ENCODE results near the gene GIT2. TPM values are rescaled to one million over a fixed set of nuclear protein-coding genes. Genes with fewer than 3 reads are reported as not detected.

The GIT2 gene
- total and polyA plus RNA-seq, 10 donors: 26.5 to 169 (median 121) TPM

- 88 to 93% (median 89%) methylated on average over 4 of the region's 4 CpGs for WGBS, 5 donors
- H3K27ac ChIP-seq: no peak overlapping the region
- no peaks in the 10 kb centered on the region for H3K9me3 ChIP-seq
- no peak for TF ChIP-seq CTCF (IDR thresholded peaks at IDR 0.05 in 8 of 11, conservative IDR thresholded peaks at IDR 0.05 in 3 of 11)
- TF ChIP-seq POLR2A (IDR thresholded peaks at IDR 0.05): no peak
- no peak for TF ChIP-seq POLR2AphosphoS5 (IDR thresholded peaks at IDR 0.05)
- peaks cover 0 to 40% (median 26%) of the 10 kb centered on the region in 6 donors for H3K4me1 ChIP-seq
- H3K27me3 ChIP-seq (replicated peaks in 1 of 7): no peaks in the 10 kb centered on the region
- no peak overlapping the region for H3K4me3 ChIP-seq
- DNase-seq: no peak
- H3K36me3 ChIP-seq: peaks cover 4 to 100% (median 83%) of the 10 kb centered on the region in 6 donors
- intact Hi-C loops (cut with DNase I; ENCODE audit: low total_unique reads): no loop called here
These were observed 29.6 kb downstream of the GIT2 start for GRCh38 chr12:109966546-109966945.

- Histone ChIP-seq H3K9me3 (no peaks in the 10 kb centered on the region), H3K4me3 (no peak overlapping the region), H3K27me3 (replicated peaks in 1 of 7) (no peaks in the 10 kb centered on the region), H3K4me1 (peaks cover 0 to 39% (median 26%) of the 10 kb centered on the region in 6 donors), H3K27ac (peak overlapping the region in 6 of 8 donors; percentile 2 to 62 (median 30)), H3K36me3 (peaks cover 9 to 100% (median 87%) of the 10 kb centered on the region in 6 donors)
- intact Hi-C loops (cut with DNase I; ENCODE audit: low total_unique reads): no loop called here
- TF ChIP-seq POLR2A (IDR thresholded peaks at IDR 0.05) (no peak), POLR2AphosphoS5 (IDR thresholded peaks at IDR 0.05) (no peak), CTCF (IDR thresholded peaks at IDR 0.05 in 8 of 11, conservative IDR thresholded peaks at IDR 0.05 in 3 of 11) (no peak)
- 70 to 85% (median 77%) methylated on average over 4 of the region's 4 CpGs for WGBS, 5 donors
- no peak for DNase-seq
These were observed 32.3 kb downstream of the GIT2 start for GRCh38 chr12:109963743-109964429.

GRCh38 chr12:109963330-109963729, 32.8 kb downstream of the GIT2 start:
- Histone ChIP-seq H3K27ac (peak overlapping the region in 5 of 8 donors; percentile 22 to 62 (median 45)), H3K27me3 (replicated peaks in 1 of 7) (no peaks in the 10 kb centered on the region), H3K4me3 (no peak overlapping the region), H3K9me3 (no peaks in the 10 kb centered on the region), H3K36me3 (peaks cover 9 to 100% (median 87%) of the 10 kb centered on the region in 6 donors), H3K4me1 (peaks cover 0 to 34% (median 22%) of the 10 kb centered on the region in 6 donors)
- WGBS, 5 donors: 87 to 98% (median 94%) methylated on average over 1 of the region's 1 CpG
- TF ChIP-seq POLR2AphosphoS5 (IDR thresholded peaks at IDR 0.05) (no peak), POLR2A (IDR thresholded peaks at IDR 0.05) (no peak), CTCF (IDR thresholded peaks at IDR 0.05 in 8 of 11, conservative IDR thresholded peaks at IDR 0.05 in 3 of 11) (no peak)
- intact Hi-C loops (cut with DNase I; ENCODE audit: low total_unique reads): no loop called here
- no peak for DNase-seq

GRCh38 chr12:109962398-109962797, 33.8 kb downstream of the GIT2 start:
- TF ChIP-seq POLR2AphosphoS5 (IDR thresholded peaks at IDR 0.05): no peak
- no peak for TF ChIP-seq POLR2A (IDR thresholded peaks at IDR 0.05)
- no peak for TF ChIP-seq CTCF (IDR thresholded peaks at IDR 0.05 in 8 of 11, conservative IDR thresholded peaks at IDR 0.05 in 3 of 11)
- Histone ChIP-seq H3K27ac (peak overlapping the region in 6 of 8 donors; percentile 26 to 62 (median 41)), H3K27me3 (replicated peaks in 1 of 7) (no peaks in the 10 kb centered on the region), H3K4me3 (no peak overlapping the region), H3K9me3 (no peaks in the 10 kb centered on the region), H3K4me1 (peaks cover 0 to 30% (median 17%) of the 10 kb centered on the region in 6 donors), H3K36me3 (peaks cover 9 to 100% (median 89%) of the 10 kb centered on the region in 6 donors)
- DNase-seq: no peak
- 63 to 75% (median 68%) methylated on average over 3 of the region's 3 CpGs for WGBS, 5 donors
- intact Hi-C loops (cut with DNase I; ENCODE audit: low total_unique reads): no loop called here

All from spleen (tissue), 11 donors.